Measurements from ENCODE around the gene TUT4.

Gene TUT4

DNA sequence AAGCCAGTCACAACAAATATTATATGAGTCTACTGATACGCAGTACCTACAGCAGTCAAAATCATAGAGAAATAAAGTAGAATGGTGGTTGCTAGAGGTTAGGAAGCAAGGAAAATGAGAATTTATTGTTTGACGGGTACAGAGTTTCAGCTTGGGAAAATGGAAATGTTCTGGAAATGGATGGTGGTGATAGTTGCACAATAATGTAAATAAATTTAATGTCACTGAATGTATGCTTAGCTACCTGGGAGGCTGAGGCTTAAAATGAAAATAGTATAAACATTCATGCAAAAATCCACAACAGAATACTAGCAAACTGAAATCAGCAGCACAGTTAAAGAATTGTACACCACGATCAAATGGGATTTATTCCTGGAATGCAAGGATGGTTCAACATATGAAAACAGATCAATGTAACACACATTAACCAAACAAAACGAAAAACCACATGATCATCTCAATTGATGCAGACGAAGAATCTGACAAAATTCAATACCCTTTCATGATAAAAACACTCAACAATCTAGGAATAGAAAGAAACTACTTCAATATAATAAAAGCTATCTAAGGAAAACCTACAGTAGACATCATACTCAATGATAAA, 10.7 kb downstream of the TUT4 start:
- Histone ChIP-seq H3K36me3 (ENCODE audit: insufficient read depth, low read length) (peaks cover 10% of the 10 kb centered on the region), H2AFZ (ENCODE audit: low read depth, low read length) (no peak overlapping the region), H3K4me3 (ENCODE audit: low read length) (no peak overlapping the region), H3K27me3 (ENCODE audit: insufficient read depth, low read length) (no peaks in the 10 kb centered on the region), H3K9me3 (ENCODE audit: low read length) (peaks cover 27% of the 10 kb centered on the region), H3K4me1 (ENCODE audit: insufficient read depth, low read length) (no peaks in the 10 kb centered on the region)

GRCh38 chr1:52534928-52535764, 17.7 kb downstream of the TUT4 start:
- peaks cover 10% of the 10 kb centered on the region for H3K9me3 ChIP-seq (ENCODE audit: low read length)
- no peaks in the 10 kb centered on the region for H3K27me3 ChIP-seq (ENCODE audit: insufficient read depth, low read length)
- H3K4me3 ChIP-seq (ENCODE audit: low read length): no peak overlapping the region
- H2AFZ ChIP-seq (ENCODE audit: low read depth, low read length): no peak overlapping the region
- H3K36me3 ChIP-seq (ENCODE audit: insufficient read depth, low read length): peaks cover 7% of the 10 kb centered on the region
- H3K4me1 ChIP-seq (ENCODE audit: insufficient read depth, low read length): no peaks in the 10 kb centered on the region

- Histone ChIP-seq H3K27me3 (ENCODE audit: insufficient read depth, low read length) (no peaks in the 10 kb centered on the region), H3K4me1 (ENCODE audit: insufficient read depth, low read length) (no peaks in the 10 kb centered on the region), H2AFZ (ENCODE audit: low read depth, low read length) (no peak overlapping the region), H3K36me3 (ENCODE audit: insufficient read depth, low read length) (peaks cover 9% of the 10 kb centered on the region), H3K9me3 (ENCODE audit: low read length) (peaks cover 10% of the 10 kb centered on the region), H3K4me3 (ENCODE audit: low read length) (no peak overlapping the region)
These were observed 19.2 kb downstream of the TUT4 start for GRCh38 chr1:52533713-52534112.

DNA sequence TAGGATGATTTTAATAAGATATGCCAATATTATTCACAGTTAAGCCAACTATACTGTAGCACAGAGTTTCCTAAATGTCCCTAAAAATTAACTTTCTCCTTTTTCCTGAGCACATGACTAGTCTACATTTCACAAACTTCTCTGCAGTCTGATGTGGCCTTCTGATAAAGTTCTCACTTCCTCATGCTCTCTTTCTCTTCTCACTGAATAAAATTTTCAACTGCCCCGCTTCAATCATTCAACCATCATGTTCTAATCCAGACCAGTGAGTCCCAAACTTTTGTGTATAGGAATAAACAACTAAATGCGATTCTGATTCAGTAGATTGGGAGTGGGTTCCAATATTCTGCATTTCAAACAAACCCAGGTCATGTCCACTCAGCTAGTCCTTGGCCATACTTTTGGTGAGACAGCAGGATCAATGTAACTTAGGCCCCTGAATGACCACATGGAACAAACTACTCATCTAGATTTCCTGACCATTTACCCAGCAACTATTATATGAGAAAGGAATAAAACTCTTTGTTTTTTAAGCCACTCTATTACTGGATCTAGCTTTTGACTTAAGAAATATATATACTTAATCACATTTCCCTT, 20.1 kb downstream of the TUT4 start:
- Histone ChIP-seq H3K36me3 (ENCODE audit: insufficient read depth, low read length) (peaks cover 11% of the 10 kb centered on the region), H2AFZ (ENCODE audit: low read depth, low read length) (no peak overlapping the region), H3K9me3 (ENCODE audit: low read length) (peaks cover 10% of the 10 kb centered on the region), H3K27me3 (ENCODE audit: insufficient read depth, low read length) (no peaks in the 10 kb centered on the region), H3K4me3 (ENCODE audit: low read length) (no peak overlapping the region), H3K4me1 (ENCODE audit: insufficient read depth, low read length) (no peaks in the 10 kb centered on the region)

DNA sequence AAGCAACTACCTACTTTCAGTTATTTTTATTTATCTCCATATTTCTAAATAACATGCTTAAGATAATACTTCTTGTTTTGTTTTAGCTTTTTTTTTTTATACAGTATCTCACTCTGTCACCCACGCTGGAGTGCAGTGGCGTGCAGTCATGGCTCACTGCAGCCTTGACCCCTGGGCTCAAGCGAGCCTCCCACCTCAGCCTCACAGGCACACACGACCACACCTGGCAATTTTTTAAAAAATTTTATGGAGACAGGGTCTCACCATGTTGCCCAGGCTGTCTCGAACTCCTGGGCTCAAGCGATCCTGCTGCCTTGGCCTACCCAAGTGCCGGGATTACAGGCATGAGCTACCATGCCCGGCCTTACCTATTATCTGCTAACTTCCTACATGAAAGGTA, 20.6 kb downstream of the TUT4 start:
- Histone ChIP-seq H3K9me3 (ENCODE audit: low read length) (peaks cover 10% of the 10 kb centered on the region), H3K4me1 (ENCODE audit: insufficient read depth, low read length) (no peaks in the 10 kb centered on the region), H3K4me3 (ENCODE audit: low read length) (no peak overlapping the region), H2AFZ (ENCODE audit: low read depth, low read length) (no peak overlapping the region), H3K27me3 (ENCODE audit: insufficient read depth, low read length) (no peaks in the 10 kb centered on the region), H3K36me3 (ENCODE audit: insufficient read depth, low read length) (peaks cover 12% of the 10 kb centered on the region)

- H3K4me1 ChIP-seq (ENCODE audit: insufficient read depth, low read length): no peaks in the 10 kb centered on the region
- H3K27me3 ChIP-seq (ENCODE audit: insufficient read depth, low read length): no peaks in the 10 kb centered on the region
- H3K9me3 ChIP-seq (ENCODE audit: low read length): peaks cover 10% of the 10 kb centered on the region
- H3K36me3 ChIP-seq (ENCODE audit: insufficient read depth, low read length): peaks cover 15% of the 10 kb centered on the region
- H3K4me3 ChIP-seq (ENCODE audit: low read length): no peak overlapping the region
- no peak overlapping the region for H2AFZ ChIP-seq (ENCODE audit: low read depth, low read length)
These were observed 21.5 kb downstream of the TUT4 start for GRCh38 chr1:52531249-52531872.

DNA sequence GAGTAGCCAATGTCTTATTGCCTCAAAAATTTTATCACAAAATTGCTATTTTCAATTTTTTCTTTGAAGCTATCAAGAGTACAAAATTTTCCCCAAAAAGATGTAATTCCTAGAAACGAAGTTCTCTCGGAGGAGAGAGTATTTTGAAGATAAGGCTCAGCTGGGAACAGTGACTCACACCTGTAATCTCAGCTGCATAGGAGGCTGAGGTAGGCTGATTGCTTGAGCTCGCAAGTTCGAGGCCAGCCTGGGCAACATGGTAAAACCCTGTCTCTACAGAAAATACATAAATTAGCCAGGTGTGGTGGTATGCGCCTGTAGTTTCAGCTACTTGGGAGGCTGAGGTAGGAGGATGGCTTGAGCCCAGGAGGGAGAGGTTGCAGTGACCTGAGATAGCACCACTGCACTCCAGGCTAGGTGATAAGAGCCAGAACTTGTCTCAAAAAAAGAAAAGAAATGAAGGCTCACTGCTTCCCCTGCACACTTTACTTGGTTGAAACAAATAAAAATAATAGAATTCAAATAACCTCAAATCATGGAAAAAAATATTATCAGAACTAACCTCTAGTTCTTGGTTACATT, 22.2 kb downstream of the TUT4 start:
- no peak overlapping the region for H2AFZ ChIP-seq (ENCODE audit: low read depth, low read length)

GRCh38 chr1:52523376-52523775, 29.5 kb downstream of the TUT4 start:
- H3K36me3 ChIP-seq (ENCODE audit: insufficient read depth, low read length): peaks cover 61% of the 10 kb centered on the region

More for the DNA sequence above, 22.2 kb downstream of the TUT4 start:
- Histone ChIP-seq H3K27me3 (ENCODE audit: insufficient read depth, low read length) (no peaks in the 10 kb centered on the region), H3K36me3 (ENCODE audit: insufficient read depth, low read length) (peaks cover 22% of the 10 kb centered on the region), H3K4me3 (ENCODE audit: low read length) (no peak overlapping the region), H3K9me3 (ENCODE audit: low read length) (peaks cover 10% of the 10 kb centered on the region), H3K4me1 (ENCODE audit: insufficient read depth, low read length) (no peaks in the 10 kb centered on the region)

GRCh38 chr1:52520148-52520547, 32.7 kb downstream of the TUT4 start:
- Histone ChIP-seq H3K27me3 (ENCODE audit: insufficient read depth, low read length) (no peaks in the 10 kb centered on the region), H3K9me3 (ENCODE audit: low read length) (no peaks in the 10 kb centered on the region), H3K4me1 (ENCODE audit: insufficient read depth, low read length) (no peaks in the 10 kb centered on the region), H3K36me3 (ENCODE audit: insufficient read depth, low read length) (peaks cover 48% of the 10 kb centered on the region), H3K4me3 (ENCODE audit: low read length) (no peak overlapping the region), H2AFZ (ENCODE audit: low read depth, low read length) (no peak overlapping the region)

More at GRCh38 chr1:52523376-52523775, 29.5 kb downstream of the TUT4 start:
- Histone ChIP-seq H3K9me3 (ENCODE audit: low read length) (no peaks in the 10 kb centered on the region), H3K27me3 (ENCODE audit: insufficient read depth, low read length) (no peaks in the 10 kb centered on the region), H2AFZ (ENCODE audit: low read depth, low read length) (no peak overlapping the region), H3K4me3 (ENCODE audit: low read length) (no peak overlapping the region), H3K4me1 (ENCODE audit: insufficient read depth, low read length) (no peaks in the 10 kb centered on the region)

DNA sequence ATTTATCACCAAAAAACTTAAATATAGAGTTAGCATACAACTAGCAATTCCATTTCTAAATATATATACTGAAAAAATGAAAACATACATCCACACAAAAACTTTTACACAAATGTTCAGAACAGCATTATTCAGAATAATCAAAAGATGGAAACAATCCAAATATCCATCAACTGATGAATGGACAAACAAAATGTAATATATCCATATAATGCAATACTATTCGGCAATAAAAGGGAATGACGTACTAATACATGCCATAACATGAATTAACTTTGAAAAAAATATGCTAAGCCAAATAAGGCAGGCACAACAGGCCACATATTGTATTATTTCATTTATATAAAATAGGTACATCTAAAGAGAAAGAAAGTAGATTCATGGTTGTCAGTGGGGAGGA, 33.9 kb downstream of the TUT4 start:
- H3K4me3 ChIP-seq (ENCODE audit: low read length): no peak overlapping the region
- H3K36me3 ChIP-seq (ENCODE audit: insufficient read depth, low read length): peaks cover 52% of the 10 kb centered on the region
- no peaks in the 10 kb centered on the region for H3K27me3 ChIP-seq (ENCODE audit: insufficient read depth, low read length)
- H2AFZ ChIP-seq (ENCODE audit: low read depth, low read length): no peak overlapping the region
- no peaks in the 10 kb centered on the region for H3K4me1 ChIP-seq (ENCODE audit: insufficient read depth, low read length)
- H3K9me3 ChIP-seq (ENCODE audit: low read length): no peaks in the 10 kb centered on the region

DNA sequence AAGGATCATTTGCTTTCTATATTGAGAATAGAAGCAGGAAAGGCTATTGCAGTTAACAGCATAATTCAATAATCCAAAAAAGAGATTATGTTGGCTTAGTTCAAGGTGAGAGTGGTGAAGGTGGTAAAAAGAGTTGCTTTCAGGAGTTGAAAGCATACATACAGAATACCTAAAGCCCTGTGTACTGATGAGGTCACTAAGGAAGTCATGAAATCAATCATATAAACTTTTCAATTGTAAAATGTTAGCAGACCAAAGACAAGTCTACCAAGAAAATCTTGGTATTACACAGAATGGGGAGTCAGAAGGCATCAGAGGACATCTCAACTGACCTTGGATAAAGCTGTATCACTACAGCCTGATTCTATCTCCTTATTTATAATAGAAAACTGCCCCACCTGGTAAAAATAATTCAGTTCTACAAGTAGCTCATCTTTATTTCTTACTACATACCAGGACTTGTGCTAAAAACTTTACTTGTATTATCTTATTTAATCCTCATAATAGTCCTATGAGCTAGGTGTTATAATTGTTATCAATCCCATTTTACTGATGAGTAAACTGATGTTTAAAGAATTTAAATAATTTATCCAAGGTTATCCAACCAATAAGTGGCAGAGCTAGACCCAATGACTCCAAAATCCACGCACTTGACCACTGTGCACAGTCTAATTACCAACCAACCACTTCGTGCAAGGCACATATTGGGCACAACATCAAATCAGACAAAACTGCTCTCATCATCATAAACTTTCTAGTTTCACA, 40.9 kb downstream of the TUT4 start:
- H3K4me1 ChIP-seq (ENCODE audit: insufficient read depth, low read length): no peaks in the 10 kb centered on the region
- no peak overlapping the region for H2AFZ ChIP-seq (ENCODE audit: low read depth, low read length)
- H3K27me3 ChIP-seq (ENCODE audit: insufficient read depth, low read length): no peaks in the 10 kb centered on the region
- no peaks in the 10 kb centered on the region for H3K9me3 ChIP-seq (ENCODE audit: low read length)
- peaks cover 64% of the 10 kb centered on the region for H3K36me3 ChIP-seq (ENCODE audit: insufficient read depth, low read length)
- no peak overlapping the region for H3K4me3 ChIP-seq (ENCODE audit: low read length)

DNA sequence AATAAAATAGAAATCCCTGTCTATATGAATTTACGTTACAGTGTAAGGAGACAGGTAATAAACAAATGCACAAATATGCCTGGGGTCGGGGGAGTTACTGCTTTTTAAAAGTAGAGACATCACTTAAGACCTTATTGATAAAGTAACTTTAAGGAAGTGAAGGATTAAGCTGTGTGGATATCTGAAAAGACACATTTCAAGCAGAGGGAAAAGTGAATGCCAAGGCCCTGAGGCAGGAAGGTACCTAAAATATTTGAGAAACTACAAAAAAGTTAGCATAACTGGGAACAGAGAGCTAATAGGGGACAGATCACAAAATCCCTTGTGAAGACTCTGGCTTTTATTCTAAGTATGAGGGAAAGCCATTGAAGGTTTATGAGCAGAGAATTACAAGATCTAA, 41.5 kb downstream of the TUT4 start:
- no peaks in the 10 kb centered on the region for H3K4me1 ChIP-seq (ENCODE audit: insufficient read depth, low read length)
- peaks cover 70% of the 10 kb centered on the region for H3K36me3 ChIP-seq (ENCODE audit: insufficient read depth, low read length)
- H3K4me3 ChIP-seq (ENCODE audit: low read length): no peak overlapping the region
- H3K27me3 ChIP-seq (ENCODE audit: insufficient read depth, low read length): no peaks in the 10 kb centered on the region
- no peak overlapping the region for H2AFZ ChIP-seq (ENCODE audit: low read depth, low read length)
- no peaks in the 10 kb centered on the region for H3K9me3 ChIP-seq (ENCODE audit: low read length)

All from neuron (in vitro differentiated cells).